Measurements from ENCODE around the gene DLG1.

The DLG1 gene

GRCh38 chr3:196997311-196997710, 301.1 kb downstream of the DLG1 start:
- Histone ChIP-seq H3K4me3 (ENCODE audit: insufficient read length, low read depth) (no peak overlapping the region), H3K4me1 (ENCODE audit: insufficient read depth, insufficient read length) (peaks cover 11% of the 10 kb centered on the region), H3K27me3 (ENCODE audit: insufficient read depth, insufficient read length) (no peaks in the 10 kb centered on the region), H3K36me3 (ENCODE audit: insufficient read depth, insufficient read length, low read length) (peaks cover 5% of the 10 kb centered on the region), H3K9me3 (ENCODE audit: insufficient read depth, low read length) (no peaks in the 10 kb centered on the region), H3K9ac (ENCODE audit: insufficient read length, low read depth) (no peak overlapping the region)
- DNase-seq (ENCODE audit: low read depth, low spot score): no peak
- TF ChIP-seq SUZ12 (IDR thresholded peaks at IDR 0.05; ENCODE audit: extremely low read depth, insufficient read depth, insufficient read length) (no peak), ZNF274 (IDR thresholded peaks at IDR 0.05; ENCODE audit: low read depth, low read length) (no peak), YY1 (IDR thresholded peaks at IDR 0.05; ENCODE audit: insufficient read depth, insufficient read length) (no peak)

GRCh38 chr3:196996454-196997265, 301.8 kb downstream of the DLG1 start:
- no peaks in the 10 kb centered on the region for H3K9me3 ChIP-seq (ENCODE audit: insufficient read depth, low read length)
- H3K9ac ChIP-seq (ENCODE audit: insufficient read length, low read depth): no peak overlapping the region
- H3K4me3 ChIP-seq (ENCODE audit: insufficient read length, low read depth): no peak overlapping the region
- DNase-seq (ENCODE audit: low read depth, low spot score): no peak
- TF ChIP-seq ZNF274 (IDR thresholded peaks at IDR 0.05; ENCODE audit: low read depth, low read length): no peak
- no peak for TF ChIP-seq YY1 (IDR thresholded peaks at IDR 0.05; ENCODE audit: insufficient read depth, insufficient read length)
- TF ChIP-seq SUZ12 (IDR thresholded peaks at IDR 0.05; ENCODE audit: extremely low read depth, insufficient read depth, insufficient read length): no peak
- peaks cover under 1% of the 10 kb centered on the region for H3K36me3 ChIP-seq (ENCODE audit: insufficient read depth, insufficient read length, low read length)
- H3K27me3 ChIP-seq (ENCODE audit: insufficient read depth, insufficient read length): no peaks in the 10 kb centered on the region
- H3K4me1 ChIP-seq (ENCODE audit: insufficient read depth, insufficient read length): peaks cover 11% of the 10 kb centered on the region

GRCh38 chr3:196995646-196996355, 302.6 kb downstream of the DLG1 start:
- Histone ChIP-seq H3K4me1 (ENCODE audit: insufficient read depth, insufficient read length) (peaks cover 11% of the 10 kb centered on the region), H3K4me3 (ENCODE audit: insufficient read length, low read depth) (no peak overlapping the region)
- DNase-seq (ENCODE audit: low read depth, low spot score): no peak

GRCh38 chr3:196995027-196995426, 303.4 kb downstream of the DLG1 start:
- H3K36me3 ChIP-seq (ENCODE audit: insufficient read depth, insufficient read length, low read length): no peaks in the 10 kb centered on the region
- no peak for TF ChIP-seq ZNF274 (IDR thresholded peaks at IDR 0.05; ENCODE audit: low read depth, low read length)
- TF ChIP-seq YY1 (IDR thresholded peaks at IDR 0.05; ENCODE audit: insufficient read depth, insufficient read length): no peak
- TF ChIP-seq SUZ12 (IDR thresholded peaks at IDR 0.05; ENCODE audit: extremely low read depth, insufficient read depth, insufficient read length): no peak
- no peak overlapping the region for H3K4me3 ChIP-seq (ENCODE audit: insufficient read length, low read depth)
- H3K9me3 ChIP-seq (ENCODE audit: insufficient read depth, low read length): no peaks in the 10 kb centered on the region
- H3K4me1 ChIP-seq (ENCODE audit: insufficient read depth, insufficient read length): peaks cover 11% of the 10 kb centered on the region
- no peak for DNase-seq (ENCODE audit: low read depth, low spot score)
- no peak overlapping the region for H3K9ac ChIP-seq (ENCODE audit: insufficient read length, low read depth)
- H3K27me3 ChIP-seq (ENCODE audit: insufficient read depth, insufficient read length): no peaks in the 10 kb centered on the region

More at GRCh38 chr3:196995646-196996355, 302.6 kb downstream of the DLG1 start:
- Histone ChIP-seq H3K36me3 (ENCODE audit: insufficient read depth, insufficient read length, low read length) (no peaks in the 10 kb centered on the region), H3K9ac (ENCODE audit: insufficient read length, low read depth) (no peak overlapping the region), H3K27me3 (ENCODE audit: insufficient read depth, insufficient read length) (no peaks in the 10 kb centered on the region), H3K9me3 (ENCODE audit: insufficient read depth, low read length) (no peaks in the 10 kb centered on the region)
- TF ChIP-seq ZNF274 (IDR thresholded peaks at IDR 0.05; ENCODE audit: low read depth, low read length) (no peak), SUZ12 (IDR thresholded peaks at IDR 0.05; ENCODE audit: extremely low read depth, insufficient read depth, insufficient read length) (no peak), YY1 (IDR thresholded peaks at IDR 0.05; ENCODE audit: insufficient read depth, insufficient read length) (no peak)

GRCh38 chr3:196994056-196994455, 304.4 kb downstream of the DLG1 start:
- TF ChIP-seq SUZ12 (IDR thresholded peaks at IDR 0.05; ENCODE audit: extremely low read depth, insufficient read depth, insufficient read length) (no peak), ZNF274 (IDR thresholded peaks at IDR 0.05; ENCODE audit: low read depth, low read length) (no peak), YY1 (IDR thresholded peaks at IDR 0.05; ENCODE audit: insufficient read depth, insufficient read length) (no peak)
- H3K9ac ChIP-seq (ENCODE audit: insufficient read length, low read depth): no peak overlapping the region
- DNase-seq (ENCODE audit: low read depth, low spot score): no peak
- H3K9me3 ChIP-seq (ENCODE audit: insufficient read depth, low read length): no peaks in the 10 kb centered on the region
- H3K36me3 ChIP-seq (ENCODE audit: insufficient read depth, insufficient read length, low read length): no peaks in the 10 kb centered on the region
- peaks cover 11% of the 10 kb centered on the region for H3K4me1 ChIP-seq (ENCODE audit: insufficient read depth, insufficient read length)
- no peak overlapping the region for H3K4me3 ChIP-seq (ENCODE audit: insufficient read length, low read depth)
- no peaks in the 10 kb centered on the region for H3K27me3 ChIP-seq (ENCODE audit: insufficient read depth, insufficient read length)
